Activated CD4-positive, alpha-beta memory T cell treated with anti-CD3 and anti-CD28 coated beads, Interleukin-2, amount 10 ng/mL, durations not matched to agents 7 days and 5 days (primary cell): ENCODE measurements around the gene PSME3IP1. TPM values are rescaled to one million over a fixed set of nuclear protein-coding genes. Genes with fewer than 3 reads are reported as not detected.
"Not testable (repeated sequence)": the region's sequence is repeated elsewhere in the genome, so short reads cannot be mapped to it uniquely, and the experiment has no call there.

Experiments used
- CTCF ChIA-PET: fragments of 350-600 bp; sonication (Branson Sonifier 250); formaldehyde crosslinking; loops from one replicate; lab custom pipeline; 2021; ENCODE audit warnings: antibody characterized with exemption, inconsistent platforms; lab: Charles Lee
- POLR2A ChIA-PET: fragments of 350-600 bp; sonication (Branson Sonifier 250); formaldehyde crosslinking; loops from one replicate; lab custom pipeline; 2021; ENCODE audit warnings: antibody characterized with exemption; lab: Charles Lee
- DNase-seq: peaks from one replicate; pipeline ENCODE4 v3.0.0-alpha.2; 2020
- H3K27ac Mint-ChIP-seq: one replicate; pipeline ENCODE4 v1.8.0; 2021; ENCODE audit warnings: mild to moderate bottlenecking, mixed read lengths
- H3K27me3 Mint-ChIP-seq: one replicate; pipeline ENCODE4 v1.8.0; 2021; ENCODE audit warnings: mixed read lengths
- H3K36me3 Mint-ChIP-seq: one replicate; pipeline ENCODE4 v1.8.0; 2021; ENCODE audit warnings: low read depth, mixed read lengths
- H3K4me1 Mint-ChIP-seq: one replicate; pipeline ENCODE4 v1.8.0; 2021; ENCODE audit warnings: mixed read lengths
- H3K4me3 Mint-ChIP-seq: one replicate; pipeline ENCODE4 v1.8.0; 2021; ENCODE audit warnings: mild to moderate bottlenecking, mixed read lengths
- H3K9me3 Mint-ChIP-seq: one replicate; pipeline ENCODE4 v1.8.0; 2021; ENCODE audit warnings: mixed read lengths
- total RNA-seq, 2 experiments: library from RNA; stranded (reverse); gene quantifications; one replicate each; pipeline ENCODE4 v1.2.3, GENCODE V29; 2021

Gene PSME3IP1
- total RNA-seq, 2 experiments from 2014 or later = 112 to 115 TPM

GRCh38 chr16:57191056-57191571, 5.3 kb upstream of the PSME3IP1 start:
- Mint-ChIP-seq H3K27ac (no peak overlapping the region), H3K9me3 (no peaks in the 10 kb centered on the region), H3K27me3 (no peaks in the 10 kb centered on the region), H3K4me1 (peaks cover 28% of the 10 kb centered on the region), H3K4me3 (no peak overlapping the region), H3K36me3 (peaks cover 12% of the 10 kb centered on the region)
- POLR2A ChIA-PET = interaction anchor here (0.9 kb wide), 1 partner anchor 15 kb away, joined by 3 read pairs; no protein-coding TSS in a partner anchor
- CTCF ChIA-PET = no interaction called here
- no peak for DNase-seq

GRCh38 chr16:57190136-57190535, 4.3 kb upstream of the PSME3IP1 start:
- Mint-ChIP-seq H3K36me3 (peaks cover 14% of the 10 kb centered on the region), H3K27ac (no peak overlapping the region), H3K4me3 (no peak overlapping the region), H3K27me3 (no peaks in the 10 kb centered on the region), H3K4me1 (peaks cover 32% of the 10 kb centered on the region), H3K9me3 (no peaks in the 10 kb centered on the region)
- no peak for DNase-seq
- ChIA-PET POLR2A (interaction anchor here (0.8 kb wide), 1 partner anchor 105 kb away, joined by 3 read pairs; no protein-coding TSS in a partner anchor), CTCF (no interaction called here)

GRCh38 chr16:57189527-57189926, 3.7 kb upstream of the PSME3IP1 start:
- CTCF ChIA-PET, DNase-seq, H3K4me3 Mint-ChIP-seq, H3K27ac Mint-ChIP-seq, H3K27me3 Mint-ChIP-seq, H3K9me3 Mint-ChIP-seq: not testable (repeated sequence)
- POLR2A ChIA-PET = interaction anchor here (0.8 to 1.7 kb wide), 2 partner anchors 105 to 111 kb away, joined by 3 read pairs; no protein-coding TSS in a partner anchor
- Mint-ChIP-seq H3K4me1 (peaks cover 36% of the 10 kb centered on the region), H3K36me3 (peaks cover 12% of the 10 kb centered on the region)

DNA sequence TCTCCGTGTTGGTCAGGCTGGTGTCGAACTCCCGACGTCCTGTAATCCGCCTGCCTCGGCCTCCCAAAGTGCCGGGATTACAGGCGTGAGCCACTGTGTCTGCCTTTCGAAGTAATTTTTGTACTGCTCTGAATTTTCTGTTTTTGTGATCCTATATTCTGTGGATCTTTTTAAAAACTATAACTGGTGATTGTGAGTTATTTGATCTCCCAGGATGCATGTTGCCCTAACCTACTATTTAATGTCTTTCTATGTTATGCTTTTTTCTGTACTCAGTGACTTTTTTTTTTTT, 2.8 kb upstream of the PSME3IP1 start:
- Mint-ChIP-seq H3K27ac (no peak overlapping the region), H3K4me3 (no peak overlapping the region), H3K4me1 (peaks cover 42% of the 10 kb centered on the region), H3K27me3 (no peaks in the 10 kb centered on the region), H3K9me3 (no peaks in the 10 kb centered on the region), H3K36me3 (peaks cover 17% of the 10 kb centered on the region)
- POLR2A ChIA-PET = interaction anchor here (1.7 to 1.9 kb wide), 2 partner anchors 56 to 112 kb away, joined by 3 to 9 read pairs; partner anchors contain the start of gene ARL2BP
- CTCF ChIA-PET = no interaction called here
- DNase-seq = no peak

DNA sequence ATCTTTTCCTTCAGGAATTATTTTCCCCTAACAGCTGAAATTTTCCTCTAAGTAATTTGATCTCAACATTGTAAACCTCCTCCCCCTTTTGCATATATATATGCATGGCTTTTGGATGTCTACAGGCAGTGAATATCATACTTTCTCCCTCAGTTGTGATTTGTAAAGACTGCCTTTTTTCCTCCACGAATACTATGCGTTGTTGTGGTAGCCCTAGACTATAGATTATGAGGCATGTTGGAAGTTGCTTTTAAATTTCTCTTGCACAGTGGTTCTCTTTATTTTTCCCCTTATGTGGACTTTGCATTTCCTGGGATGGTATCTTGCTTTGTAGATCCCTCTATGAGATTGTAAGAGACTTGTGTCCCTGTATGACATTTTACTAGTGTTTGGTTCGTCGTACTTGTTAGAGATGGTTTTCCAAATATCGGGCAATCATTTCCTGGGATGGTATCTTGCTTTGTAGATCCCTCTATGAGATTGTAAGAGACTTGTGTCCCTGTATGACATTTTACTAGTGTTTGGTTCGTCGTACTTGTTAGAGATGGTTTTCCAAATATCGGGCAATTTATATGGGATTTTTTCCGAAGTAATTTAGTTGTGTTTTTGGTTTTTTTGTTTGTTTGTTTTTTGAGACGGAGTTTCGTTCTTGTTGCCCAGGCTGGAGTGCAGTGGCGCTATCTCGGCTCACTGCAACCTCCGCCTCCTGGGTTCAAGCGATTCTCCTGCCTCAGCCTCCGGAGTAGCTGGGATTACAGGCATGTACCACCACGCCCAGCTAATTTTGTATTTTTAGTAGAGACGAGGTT, 2.3 kb upstream of the PSME3IP1 start:
- H3K9me3 Mint-ChIP-seq, H3K27ac Mint-ChIP-seq, H3K27me3 Mint-ChIP-seq, DNase-seq: not testable (repeated sequence)
- Mint-ChIP-seq H3K4me1 (peaks cover 41% of the 10 kb centered on the region), H3K4me3 (peak overlapping the region; percentile 96), H3K36me3 (peaks cover 17% of the 10 kb centered on the region)
- ChIA-PET CTCF (interaction anchor here (0.7 to 1.4 kb wide), 3 partner anchors 104 to 231 kb away, joined by 3 read pairs; no protein-coding TSS in a partner anchor), POLR2A (interaction anchor here (0.8 to 1.9 kb wide), 7 partner anchors 15 to 257 kb away, joined by 3 to 9 read pairs (median 4); partner anchors contain the start of gene ARL2BP)

DNA sequence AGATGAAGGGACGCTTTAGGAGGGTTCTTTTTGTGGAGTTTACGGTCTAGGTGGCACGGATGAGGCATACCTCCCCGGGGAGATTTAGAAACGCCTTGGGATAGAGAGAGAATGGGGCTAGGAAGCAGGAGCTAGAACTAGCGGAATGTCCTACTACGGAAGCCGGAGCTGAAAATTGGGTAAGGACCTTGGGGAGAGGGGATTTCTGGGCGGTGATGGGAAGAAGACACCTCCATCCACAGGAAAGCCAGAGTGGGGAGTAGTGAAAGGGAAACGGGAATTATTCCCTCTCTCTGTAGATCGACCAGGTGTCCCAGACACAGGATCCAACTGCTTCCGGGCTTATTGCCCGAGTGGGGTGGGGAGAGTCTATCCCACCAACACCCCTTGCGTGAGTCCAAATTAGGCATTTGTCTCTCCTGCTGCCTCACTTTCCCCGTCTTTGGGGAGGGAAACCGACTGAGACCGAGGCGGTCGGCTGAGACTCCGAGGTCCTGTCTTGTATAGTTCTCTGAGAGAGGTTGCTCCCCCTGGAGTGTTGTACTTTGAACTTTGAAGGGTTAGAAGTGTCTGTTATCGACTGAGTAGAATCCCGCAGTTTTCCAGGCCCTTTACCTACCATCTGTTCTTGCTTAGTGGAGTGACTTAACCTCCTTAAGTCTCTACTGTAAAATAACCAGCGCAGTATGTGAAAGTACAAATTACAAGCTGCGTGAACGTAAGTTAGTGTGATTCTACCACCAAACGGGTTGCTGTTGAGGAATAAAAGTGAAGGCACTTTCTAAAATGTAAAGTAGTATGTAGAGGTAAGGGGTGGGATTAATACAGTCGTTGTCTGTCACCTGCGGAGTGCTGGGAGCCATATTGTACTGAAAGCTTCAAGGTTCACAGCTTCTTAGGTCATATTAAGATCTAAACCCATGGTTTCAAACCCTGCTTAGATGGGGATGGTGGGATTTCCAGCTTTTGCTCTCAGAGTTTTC, 1.3 kb upstream of the PSME3IP1 start:
- Mint-ChIP-seq H3K9me3 (no peaks in the 10 kb centered on the region), H3K27me3 (no peaks in the 10 kb centered on the region), H3K4me3 (peak overlapping the region; percentile 96), H3K36me3 (peaks cover 17% of the 10 kb centered on the region), H3K4me1 (peaks cover 43% of the 10 kb centered on the region), H3K27ac (peak overlapping the region; percentile 81)
- CTCF ChIA-PET = interaction anchor here (0.7 to 1.5 kb wide), 6 partner anchors 59 to 232 kb away, joined by 3 to 8 read pairs (median 3); no protein-coding TSS in a partner anchor
- POLR2A ChIA-PET = interaction anchor here (0.6 to 2.3 kb wide), 9 partner anchors 16 to 763 kb away, joined by 3 to 9 read pairs (median 4); partner anchors contain the start of gene ARL2BP
- DNase-seq = peak; percentile 32

- CTCF ChIA-PET = interaction anchor here (0.6 to 1.5 kb wide), 7 partner anchors 10 to 484 kb away, joined by 3 to 8 read pairs (median 4); no protein-coding TSS in a partner anchor
Measured at GRCh38 chr16:57185446-57185944, 344 bp downstream of the PSME3IP1 start.

DNA sequence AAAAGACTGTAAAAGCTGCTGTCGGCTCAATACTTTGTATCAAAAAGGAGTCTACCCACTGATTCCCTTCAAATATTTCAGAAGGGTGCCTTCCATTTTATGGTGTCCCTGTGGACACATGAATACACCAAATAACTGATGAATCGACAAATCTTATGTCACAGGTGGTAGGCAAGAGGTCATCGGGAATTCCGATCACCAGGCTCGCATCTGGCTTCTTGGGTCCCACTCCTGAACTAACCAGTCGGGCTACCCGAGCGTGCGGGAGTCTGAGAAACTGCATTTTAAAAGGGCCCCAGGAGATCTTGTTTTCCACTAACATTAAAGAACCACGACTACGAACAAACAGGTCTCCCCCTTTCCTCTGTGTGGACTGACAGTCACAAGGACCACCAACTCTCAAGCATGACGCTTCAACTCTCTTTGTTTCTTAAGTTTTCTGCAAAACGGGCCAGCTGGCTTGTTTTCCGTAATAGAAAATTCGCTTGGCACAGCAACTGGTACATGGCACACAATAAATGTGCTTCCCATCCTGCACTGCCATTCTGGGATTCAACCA, 873 bp downstream of the PSME3IP1 start:
- peaks cover 17% of the 10 kb centered on the region for H3K36me3 Mint-ChIP-seq
- ChIA-PET CTCF (interaction anchor here (0.9 to 1.4 kb wide), 3 partner anchors 44 to 232 kb away, joined by 3 to 8 read pairs (median 7); no protein-coding TSS in a partner anchor), POLR2A (interaction anchor here (0.7 to 2.3 kb wide), 23 partner anchors 10 to 559 kb away, joined by 3 to 9 read pairs (median 3); partner anchors contain the start of genes ARL2BP, CIAPIN1, COQ9 and MT1E)
- H3K9me3 Mint-ChIP-seq = no peaks in the 10 kb centered on the region
- peak overlapping the region; percentile 96 for H3K4me3 Mint-ChIP-seq
- peak overlapping the region; percentile 81 for H3K27ac Mint-ChIP-seq
- no peaks in the 10 kb centered on the region for H3K27me3 Mint-ChIP-seq
- peaks cover 44% of the 10 kb centered on the region for H3K4me1 Mint-ChIP-seq
- no peak for DNase-seq

More at GRCh38 chr16:57185446-57185944, 344 bp downstream of the PSME3IP1 start:
- H3K36me3 Mint-ChIP-seq = peaks cover 17% of the 10 kb centered on the region
- no peaks in the 10 kb centered on the region for H3K9me3 Mint-ChIP-seq
- peak overlapping the region; percentile 81 for H3K27ac Mint-ChIP-seq
- H3K27me3 Mint-ChIP-seq = no peaks in the 10 kb centered on the region
- no peak for DNase-seq
- POLR2A ChIA-PET = interaction anchor here (0.5 to 2.3 kb wide), 35 partner anchors 10 to 560 kb away, joined by 3 to 9 read pairs (median 3); partner anchors contain the start of genes ARL2BP, CIAPIN1, COQ9 and MT1E
- peaks cover 44% of the 10 kb centered on the region for H3K4me1 Mint-ChIP-seq
- peak overlapping the region; percentile 96 for H3K4me3 Mint-ChIP-seq

DNA sequence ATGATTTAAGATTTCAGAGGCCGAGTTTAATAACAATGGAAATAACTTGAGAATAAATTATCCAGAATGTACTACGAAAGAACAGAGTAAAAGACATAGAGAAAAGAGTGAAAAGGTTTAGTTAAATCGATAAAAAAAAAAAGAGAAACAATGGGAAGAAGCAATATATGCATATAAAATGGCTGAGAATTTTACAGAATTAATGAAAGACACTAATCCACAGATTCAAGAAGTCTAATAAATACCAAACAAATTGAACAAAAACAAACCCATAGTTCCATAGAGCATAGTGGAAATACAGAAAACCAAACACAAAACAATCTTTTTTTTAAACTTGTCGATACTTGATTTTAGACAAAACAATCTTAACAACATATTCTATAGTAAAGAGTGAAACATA, 1.7 kb downstream of the PSME3IP1 start:
- CTCF ChIA-PET = interaction anchor here (0.6 to 1.4 kb wide), 4 partner anchors 29 to 780 kb away, joined by 3 to 4 read pairs (median 3); partner anchors contain the start of gene CPNE2
- Mint-ChIP-seq H3K27me3 (no peaks in the 10 kb centered on the region), H3K4me3 (peak overlapping the region; percentile 55), H3K9me3 (no peaks in the 10 kb centered on the region), H3K36me3 (peaks cover 15% of the 10 kb centered on the region), H3K27ac (no peak overlapping the region), H3K4me1 (peaks cover 45% of the 10 kb centered on the region)
- DNase-seq = no peak
- POLR2A ChIA-PET = interaction anchor here (1.8 kb wide), 1 partner anchor 32 kb away, joined by 7 read pairs; no protein-coding TSS in a partner anchor

DNA sequence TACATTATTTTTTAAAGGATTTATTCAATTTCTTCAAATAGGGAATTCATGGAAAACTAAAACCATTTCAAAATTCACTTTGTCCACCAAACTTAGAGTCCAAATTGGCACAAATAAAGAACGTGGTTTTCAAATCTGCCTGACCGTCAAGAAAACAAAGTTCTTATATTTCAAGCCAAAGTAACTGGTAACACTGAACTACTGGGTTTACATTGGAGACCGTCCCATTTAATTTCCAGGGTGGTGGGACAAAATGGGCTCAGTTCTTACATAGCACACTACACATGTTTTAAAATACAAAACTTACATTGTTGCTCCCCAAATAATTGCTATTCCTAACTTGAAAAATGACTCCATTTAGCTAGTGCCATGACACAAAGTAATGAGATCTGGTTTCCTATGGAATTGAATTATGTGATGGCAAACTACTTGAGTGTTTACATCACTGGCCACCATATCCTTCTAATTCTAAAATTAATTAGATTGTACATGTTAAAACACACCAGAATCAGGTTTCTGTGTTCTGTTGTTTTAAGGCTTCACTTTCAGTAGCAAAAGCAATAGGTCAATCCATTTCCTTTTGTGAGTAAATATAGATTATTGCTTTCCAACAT, 6.5 kb downstream of the PSME3IP1 start:
- Mint-ChIP-seq H3K4me3 (no peak overlapping the region), H3K27ac (no peak overlapping the region), H3K27me3 (no peaks in the 10 kb centered on the region), H3K4me1 (peaks cover 18% of the 10 kb centered on the region), H3K36me3 (peaks cover 14% of the 10 kb centered on the region), H3K9me3 (no peaks in the 10 kb centered on the region)
- ChIA-PET POLR2A (no interaction called here), CTCF (interaction anchor here (0.7 to 1.4 kb wide), 3 partner anchors 86 to 96 kb away, joined by 3 to 4 read pairs (median 3); partner anchors contain the start of gene CPNE2)
- DNase-seq = no peak

GRCh38 chr16:57178793-57179212, 7.0 kb downstream of the PSME3IP1 start:
- no peak for DNase-seq
- Mint-ChIP-seq H3K27ac (no peak overlapping the region), H3K27me3 (no peaks in the 10 kb centered on the region), H3K36me3 (peaks cover 12% of the 10 kb centered on the region), H3K9me3 (no peaks in the 10 kb centered on the region), H3K4me1 (peaks cover 13% of the 10 kb centered on the region), H3K4me3 (no peak overlapping the region)
- POLR2A ChIA-PET = no interaction called here
- CTCF ChIA-PET = interaction anchor here (1.4 kb wide), 1 partner anchor 86 kb away, joined by 3 read pairs; the partner anchor contains the start of gene CPNE2
